Fibroblast of the conjunctiva (primary cell): ENCODE results near the gene BACE2.

Source experiments
- DNase-seq: peaks from one replicate; pipeline ENCODE4 v3.0.0-alpha.2; 2010; ENCODE audit warnings: low read depth

BACE2 gene

GRCh38 chr21:41148798-41149197 is 19.2 kb upstream of the BACE2 start:
- DNase-seq, result no peak

- no peak for DNase-seq
Observed at GRCh38 chr21:41149199-41149598, 18.8 kb upstream of the BACE2 start.

GRCh38 chr21:41152147-41152546 is 15.8 kb upstream of the BACE2 start:
- DNase-seq, result no peak

GRCh38 chr21:41153443-41153842 is 14.5 kb upstream of the BACE2 start:
- DNase-seq, result no peak

GRCh38 chr21:41156142-41156541 is 11.8 kb upstream of the BACE2 start:
- no peak for DNase-seq

- DNase-seq, result no peak
Observed at GRCh38 chr21:41158026-41158425, 9.9 kb upstream of the BACE2 start.

GRCh38 chr21:41160036-41160435 is 7.9 kb upstream of the BACE2 start:
- no peak for DNase-seq

- DNase-seq, result no peak
Observed at GRCh38 chr21:41161428-41161827, 6.5 kb upstream of the BACE2 start.

- no peak for DNase-seq
Observed at GRCh38 chr21:41162096-41162495, 5.9 kb upstream of the BACE2 start.

GRCh38 chr21:41163091-41163490 is 4.9 kb upstream of the BACE2 start:
- no peak for DNase-seq

GRCh38 chr21:41164052-41164451 is 3.9 kb upstream of the BACE2 start:
- no peak for DNase-seq

- no peak for DNase-seq
Observed at GRCh38 chr21:41164981-41165655, 2.8 kb upstream of the BACE2 start.

GRCh38 chr21:41166884-41167283 is 1.1 kb upstream of the BACE2 start:
- no peak for DNase-seq

- peak; percentile 12 for DNase-seq
Observed at GRCh38 chr21:41168391-41169257, 664 bp downstream of the BACE2 start.

GRCh38 chr21:41169258-41169576 is 1.3 kb downstream of the BACE2 start:
- no peak for DNase-seq

GRCh38 chr21:41169701-41170100 is 1.7 kb downstream of the BACE2 start:
- no peak for DNase-seq

- no peak for DNase-seq
Observed at GRCh38 chr21:41170442-41170841, 2.5 kb downstream of the BACE2 start.

- DNase-seq, result no peak
Observed at GRCh38 chr21:41170859-41171609, 3.1 kb downstream of the BACE2 start.

GRCh38 chr21:41175080-41175479 is 7.1 kb downstream of the BACE2 start:
- no peak for DNase-seq

- DNase-seq, result no peak
Observed at GRCh38 chr21:41176846-41177245, 8.9 kb downstream of the BACE2 start.

GRCh38 chr21:41180752-41181151 is 12.8 kb downstream of the BACE2 start:
- no peak for DNase-seq

- no peak for DNase-seq
Observed at GRCh38 chr21:41182547-41182946, 14.6 kb downstream of the BACE2 start.

- DNase-seq, result no peak
Observed at GRCh38 chr21:41183575-41183974, 15.6 kb downstream of the BACE2 start.
